GM06990 (cell line): ENCODE results near the gene SNRPB.

Experiments
- DNase-seq: peaks from one replicate; pipeline ENCODE4 v3.0.0-alpha.2; 2011; ENCODE audit not compliant: insufficient read length; ENCODE audit errors: extremely low read depth
- H3K27me3 ChIP-seq: replicated peaks from 2 replicates; pipeline ENCODE4 v1.6.0; 2011; ENCODE audit warnings: low read length; ENCODE audit not compliant: control insufficient read depth, insufficient read depth
- H3K36me3 ChIP-seq: 2 replicates; pipeline ENCODE4 v1.5.1; 2011; ENCODE audit warnings: low read length; ENCODE audit not compliant: control insufficient read depth, insufficient read depth
- H3K4me3 ChIP-seq: replicated peaks from 2 replicates; pipeline ENCODE4 v1.5.1; 2011; ENCODE audit warnings: low read depth, mild to moderate bottlenecking, control low read depth, low read length
- TF ChIP-seq, protein P1 (sequence below): IDR thresholded peaks from 2 replicates; pipeline ENCODE4 v1.5.1; 2011; ENCODE audit warnings: low read length, control low read depth, mild to moderate bottlenecking, inconsistent platforms; ENCODE audit not compliant: insufficient read depth, poor library complexity, severe bottlenecking

The SNRPB gene

GRCh38 chr20:2451939-2452732 lies 18.5 kb downstream of the SNRPB start:
- TF ChIP-seq, protein P1, sequence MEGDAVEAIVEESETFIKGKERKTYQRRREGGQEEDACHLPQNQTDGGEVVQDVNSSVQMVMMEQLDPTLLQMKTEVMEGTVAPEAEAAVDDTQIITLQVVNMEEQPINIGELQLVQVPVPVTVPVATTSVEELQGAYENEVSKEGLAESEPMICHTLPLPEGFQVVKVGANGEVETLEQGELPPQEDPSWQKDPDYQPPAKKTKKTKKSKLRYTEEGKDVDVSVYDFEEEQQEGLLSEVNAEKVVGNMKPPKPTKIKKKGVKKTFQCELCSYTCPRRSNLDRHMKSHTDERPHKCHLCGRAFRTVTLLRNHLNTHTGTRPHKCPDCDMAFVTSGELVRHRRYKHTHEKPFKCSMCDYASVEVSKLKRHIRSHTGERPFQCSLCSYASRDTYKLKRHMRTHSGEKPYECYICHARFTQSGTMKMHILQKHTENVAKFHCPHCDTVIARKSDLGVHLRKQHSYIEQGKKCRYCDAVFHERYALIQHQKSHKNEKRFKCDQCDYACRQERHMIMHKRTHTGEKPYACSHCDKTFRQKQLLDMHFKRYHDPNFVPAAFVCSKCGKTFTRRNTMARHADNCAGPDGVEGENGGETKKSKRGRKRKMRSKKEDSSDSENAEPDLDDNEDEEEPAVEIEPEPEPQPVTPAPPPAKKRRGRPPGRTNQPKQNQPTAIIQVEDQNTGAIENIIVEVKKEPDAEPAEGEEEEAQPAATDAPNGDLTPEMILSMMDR, result peak; percentile 90
- no peaks in the 10 kb centered on the region for H3K27me3 ChIP-seq
- H3K36me3 ChIP-seq, result no peaks in the 10 kb centered on the region
- H3K4me3 ChIP-seq, result no peak overlapping the region
- DNase-seq, result no peak

- Histone ChIP-seq H3K36me3 (no peaks in the 10 kb centered on the region), H3K27me3 (no peaks in the 10 kb centered on the region), H3K4me3 (no peak overlapping the region)
- no peak for DNase-seq
- TF ChIP-seq, protein P1, result no peak
Observed at GRCh38 chr20:2451422-2451821, 19.2 kb downstream of the SNRPB start.

- no peak for DNase-seq
- H3K36me3 ChIP-seq, result no peaks in the 10 kb centered on the region
- TF ChIP-seq, protein P1, result no peak
- H3K4me3 ChIP-seq, result no peak overlapping the region
- H3K27me3 ChIP-seq, result no peaks in the 10 kb centered on the region
Observed at GRCh38 chr20:2449386-2449785, 21.2 kb downstream of the SNRPB start.

GRCh38 chr20:2446845-2447244 lies 23.7 kb downstream of the SNRPB start:
- H3K36me3 ChIP-seq, result no peaks in the 10 kb centered on the region
- no peak overlapping the region for H3K4me3 ChIP-seq
- TF ChIP-seq, protein P1, result no peak
- DNase-seq, result no peak
- no peaks in the 10 kb centered on the region for H3K27me3 ChIP-seq

DNA sequence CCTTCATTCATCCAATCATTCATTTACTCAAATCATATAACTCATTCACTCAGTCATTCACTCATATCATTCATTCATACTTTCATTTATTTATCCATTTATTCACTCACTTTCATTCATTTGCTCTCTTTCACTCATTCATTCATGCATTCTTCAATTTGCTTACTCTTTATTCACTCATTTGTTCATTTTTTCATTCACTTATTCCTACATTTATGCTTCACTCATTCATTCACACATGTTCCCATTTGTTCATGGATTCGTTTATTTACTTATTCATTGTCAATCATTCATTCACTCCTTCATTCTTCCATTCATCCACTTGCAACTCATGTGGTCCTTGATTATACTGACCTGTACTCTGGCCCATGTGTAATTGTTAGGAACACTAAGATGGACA lies 39.4 kb downstream of the SNRPB start:
- DNase-seq, result no peak
- Histone ChIP-seq H3K4me3 (no peak overlapping the region), H3K36me3 (no peaks in the 10 kb centered on the region), H3K27me3 (no peaks in the 10 kb centered on the region; the same call in 1 of the 2 replicates)
- TF ChIP-seq, protein P1, result no peak
